WTC11 (cell line): ENCODE data around the gene KIAA1328. TPM values are rescaled to one million over a fixed set of nuclear protein-coding genes. Genes with fewer than 3 reads are reported as not detected.

ENCODE experiments used
- ATAC-seq: fragments of 200-7000 bp; cut with Tn5 transposase; 2 replicates; pipeline ENCODE4 v1.10.0; 2021; ENCODE audit warnings: mild to moderate bottlenecking, moderate library complexity
- CTCF ChIA-PET: fragments of 300-600 bp; sonication (Branson Sonifier 250); formaldehyde crosslinking; loops from one replicate; lab custom pipeline; 2021; ENCODE audit warnings: antibody characterized with exemption; lab: Charles Lee
- POLR2A ChIA-PET: fragments of 350-600 bp; sonication (Branson Sonifier 250); formaldehyde crosslinking; loops from one replicate; lab custom pipeline; 2021; ENCODE audit warnings: antibody characterized with exemption; lab: Charles Lee
- DNase-seq: peaks from one replicate; pipeline ENCODE4 v3.0.0; 2021; ENCODE audit warnings: low spot score
- H3K27ac Mint-ChIP-seq: 2 replicates; pipeline ENCODE4 v1.8.0; 2021; ENCODE audit warnings: mixed read lengths
- H3K27me3 Mint-ChIP-seq: 2 replicates; pipeline ENCODE4 v1.8.0; 2021; ENCODE audit warnings: low read depth, mild to moderate bottlenecking, moderate library complexity, mixed read lengths
- H3K36me3 Mint-ChIP-seq: 2 replicates; pipeline ENCODE4 v1.8.0; 2021; ENCODE audit warnings: mixed read lengths
- H3K4me1 Mint-ChIP-seq: 2 replicates; pipeline ENCODE4 v1.8.0; 2022; ENCODE audit warnings: mixed read lengths
- H3K4me3 Mint-ChIP-seq: 2 replicates; pipeline ENCODE4 v1.8.0; 2021; ENCODE audit warnings: mild to moderate bottlenecking, moderate library complexity, mixed read lengths
- H3K9me3 Mint-ChIP-seq: 2 replicates; pipeline ENCODE4 v1.8.0; 2021; ENCODE audit warnings: mixed read lengths
- ATF6 ChIP-seq: sonication (generic); formaldehyde crosslinking; IDR thresholded peaks from 2 replicates; pipeline ENCODE4 v1.8.1; 2023; ENCODE audit warnings: mild to moderate bottlenecking, missing genetic modification reagents
- CBFB ChIP-seq: sonication (generic); formaldehyde crosslinking; IDR thresholded peaks from 2 replicates; pipeline ENCODE4 v1.8.1; 2022; ENCODE audit warnings: mild to moderate bottlenecking, low read depth, missing genetic modification reagents
- ESRRA ChIP-seq: sonication (generic); formaldehyde crosslinking; IDR thresholded peaks from 2 replicates; pipeline ENCODE4 v1.8.1; 2022; ENCODE audit warnings: mild to moderate bottlenecking, missing genetic modification reagents, borderline replicate concordance
- FOXJ3 ChIP-seq: sonication (generic); formaldehyde crosslinking; IDR thresholded peaks from 2 replicates; pipeline ENCODE4 v1.9.0; 2021; ENCODE audit warnings: missing genetic modification reagents, mild to moderate bottlenecking, borderline replicate concordance
- FOXK1 ChIP-seq: sonication (generic); formaldehyde crosslinking; IDR thresholded peaks from 2 replicates; pipeline ENCODE4 v1.8.0; 2022; ENCODE audit warnings: mild to moderate bottlenecking, moderate library complexity, missing genetic modification reagents
- HMGA2 ChIP-seq: fragments of 250-450 bp; sonication (Bioruptor Pico); IDR thresholded peaks from 2 replicates; pipeline ENCODE4 v1.4.0; 2021; ENCODE audit warnings: mild to moderate bottlenecking, moderate library complexity
- IRF2 ChIP-seq: sonication (generic); formaldehyde crosslinking; IDR thresholded peaks from 2 replicates; pipeline ENCODE4 v1.8.0; 2022; ENCODE audit warnings: low read depth, missing genetic modification reagents, borderline replicate concordance
- JUN ChIP-seq: sonication (generic); formaldehyde crosslinking; IDR thresholded peaks from 2 replicates; pipeline ENCODE4 v1.8.0; 2023; ENCODE audit warnings: mild to moderate bottlenecking, missing genetic modification reagents
- PRRX2 ChIP-seq: fragments of 250-450 bp; sonication (Bioruptor Pico); IDR thresholded peaks from 2 replicates; pipeline ENCODE4 v1.8.0; 2021; ENCODE audit warnings: mild to moderate bottlenecking
- STAT6 ChIP-seq: sonication (generic); formaldehyde crosslinking; conservative IDR thresholded peaks from 2 replicates; pipeline ENCODE4 v1.8.1; 2023; ENCODE audit warnings: mild to moderate bottlenecking, low read depth, missing genetic modification reagents, moderate library complexity
- TP53 ChIP-seq: sonication (generic); formaldehyde crosslinking; IDR thresholded peaks from 2 replicates; pipeline ENCODE4 v1.8.1; 2023; ENCODE audit warnings: mild to moderate bottlenecking, missing genetic modification reagents
- ZNF219 ChIP-seq: sonication (generic); formaldehyde crosslinking; IDR thresholded peaks from 2 replicates; pipeline ENCODE4 v1.8.0; 2023; ENCODE audit warnings: missing genetic modification reagents, mild to moderate bottlenecking, borderline replicate concordance
- ZNF263 ChIP-seq: sonication (generic); formaldehyde crosslinking; IDR thresholded peaks from 2 replicates; pipeline ENCODE4 v1.8.1; 2022; ENCODE audit warnings: low read depth, mild to moderate bottlenecking, moderate library complexity, missing genetic modification reagents
- ZNF317 ChIP-seq: sonication (generic); formaldehyde crosslinking; IDR thresholded peaks from 2 replicates; pipeline ENCODE4 v1.8.1; 2023; ENCODE audit warnings: low read depth, mild to moderate bottlenecking, moderate library complexity, missing genetic modification reagents, borderline replicate concordance
- total RNA-seq: library from RNA; stranded (reverse); gene quantifications from 3 replicates; pipeline ENCODE4 v1.2.3, GENCODE V29; 2021
- TF ChIP-seq, protein P1 (sequence below): sonication (generic); formaldehyde crosslinking; IDR thresholded peaks from 2 replicates; pipeline ENCODE4 v1.8.0; 2022; ENCODE audit warnings: mild to moderate bottlenecking, missing genetic modification reagents
- TF ChIP-seq, protein P2 (sequence below): sonication (generic); formaldehyde crosslinking; IDR thresholded peaks from 2 replicates; pipeline ENCODE4 v1.8.1; 2022; ENCODE audit warnings: mild to moderate bottlenecking, missing genetic modification reagents, moderate library complexity, borderline replicate concordance
- TF ChIP-seq, protein P3 (sequence below): fragments of 250-450 bp; sonication (Bioruptor Pico); IDR thresholded peaks from 2 replicates; pipeline ENCODE4 v1.9.0; 2021; ENCODE audit warnings: mild to moderate bottlenecking
- TF ChIP-seq, protein P4 (sequence below): sonication (generic); formaldehyde crosslinking; IDR thresholded peaks from 2 replicates; pipeline ENCODE4 v1.8.1; 2022; ENCODE audit warnings: mild to moderate bottlenecking, moderate library complexity, missing genetic modification reagents

KIAA1328 gene
- total RNA-seq, 1 experiment from 2014 or later, result 4.8 TPM

DNA sequence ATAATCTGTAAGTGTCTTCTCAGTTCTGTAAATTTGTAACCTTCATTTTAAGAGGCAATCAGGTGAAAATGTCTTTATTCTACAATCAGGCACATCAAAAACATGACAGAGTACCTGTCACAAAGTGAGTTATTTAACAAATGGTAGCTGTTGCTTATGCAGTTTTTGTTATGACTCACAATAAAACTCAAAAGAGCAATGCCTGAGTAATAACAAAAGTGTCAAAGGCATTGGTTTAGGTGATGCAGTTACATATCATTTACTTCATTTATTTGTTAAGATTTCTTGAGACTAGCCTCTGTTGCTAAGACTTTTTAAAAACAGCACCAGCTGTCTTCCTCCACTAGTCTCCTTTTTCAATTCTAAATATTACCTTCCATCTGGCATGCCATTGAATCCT, 177.8 kb downstream of the KIAA1328 start:
- no peak for ATAC-seq
- Mint-ChIP-seq H3K4me1 (peaks cover 6% of the 10 kb centered on the region; the same call in 1 of the 2 replicates), H3K27me3 (no peaks in the 10 kb centered on the region), H3K27ac (no peak overlapping the region), H3K36me3 (no peaks in the 10 kb centered on the region), H3K4me3 (no peak overlapping the region), H3K9me3 (no peaks in the 10 kb centered on the region)
- DNase-seq, result no peak
- POLR2A ChIA-PET, result no interaction called here
- no peak for TF ChIP-seq PRRX2 (CRISPR knock-in tag)
- TF ChIP-seq, protein P1, sequence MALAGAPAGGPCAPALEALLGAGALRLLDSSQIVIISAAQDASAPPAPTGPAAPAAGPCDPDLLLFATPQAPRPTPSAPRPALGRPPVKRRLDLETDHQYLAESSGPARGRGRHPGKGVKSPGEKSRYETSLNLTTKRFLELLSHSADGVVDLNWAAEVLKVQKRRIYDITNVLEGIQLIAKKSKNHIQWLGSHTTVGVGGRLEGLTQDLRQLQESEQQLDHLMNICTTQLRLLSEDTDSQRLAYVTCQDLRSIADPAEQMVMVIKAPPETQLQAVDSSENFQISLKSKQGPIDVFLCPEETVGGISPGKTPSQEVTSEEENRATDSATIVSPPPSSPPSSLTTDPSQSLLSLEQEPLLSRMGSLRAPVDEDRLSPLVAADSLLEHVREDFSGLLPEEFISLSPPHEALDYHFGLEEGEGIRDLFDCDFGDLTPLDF (CRISPR knock-in tag), result no peak
- TF ChIP-seq IRF2 (CRISPR knock-in tag), result no peak
- TF ChIP-seq ZNF219 (CRISPR knock-in tag), result no peak
- TF ChIP-seq CBFB (CRISPR knock-in tag), result no peak
- CTCF ChIA-PET, result interaction anchor here (1.1 to 1.2 kb wide), 2 partner anchors 12 to 65 kb away, joined by 3 to 5 read pairs; no protein-coding TSS in a partner anchor

DNA sequence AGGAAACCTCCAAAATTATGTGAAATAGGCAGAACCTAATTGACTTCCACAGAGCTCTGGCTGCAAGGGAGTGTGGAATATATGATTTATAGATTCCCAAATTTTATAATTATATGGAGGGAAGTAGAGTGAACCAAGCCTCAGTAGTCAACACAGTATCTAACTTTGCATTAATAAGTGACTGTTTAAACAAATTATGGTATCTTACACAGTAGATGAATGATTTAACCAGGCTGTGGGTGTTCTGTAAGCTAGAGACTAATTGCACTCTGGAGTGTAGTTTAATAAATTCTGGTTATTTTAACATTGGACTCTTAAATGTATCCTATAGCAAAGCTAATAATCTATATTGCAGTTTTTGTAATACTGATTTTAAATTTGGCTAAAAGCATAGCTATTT, 183.5 kb downstream of the KIAA1328 start:
- Mint-ChIP-seq H3K36me3 (peaks cover 11% of the 10 kb centered on the region), H3K27me3 (no peaks in the 10 kb centered on the region), H3K27ac (no peak overlapping the region), H3K4me3 (no peak overlapping the region), H3K4me1 (peaks cover under 1% of the 10 kb centered on the region; the same call in 1 of the 2 replicates), H3K9me3 (peaks cover 21% of the 10 kb centered on the region)
- ChIA-PET CTCF (no interaction called here), POLR2A (no interaction called here)
- TF ChIP-seq ZNF263 (CRISPR knock-in tag) (no peak), JUN (CRISPR knock-in tag) (no peak), ZNF317 (CRISPR knock-in tag) (no peak), HMGA2 (CRISPR knock-in tag) (no peak), ATF6 (CRISPR knock-in tag) (no peak), ESRRA (no peak), FOXJ3 (no peak), FOXK1 (CRISPR knock-in tag) (no peak), STAT6 (CRISPR knock-in tag) (no peak), TP53 (CRISPR knock-in tag) (no peak)
- TF ChIP-seq, protein P2, sequence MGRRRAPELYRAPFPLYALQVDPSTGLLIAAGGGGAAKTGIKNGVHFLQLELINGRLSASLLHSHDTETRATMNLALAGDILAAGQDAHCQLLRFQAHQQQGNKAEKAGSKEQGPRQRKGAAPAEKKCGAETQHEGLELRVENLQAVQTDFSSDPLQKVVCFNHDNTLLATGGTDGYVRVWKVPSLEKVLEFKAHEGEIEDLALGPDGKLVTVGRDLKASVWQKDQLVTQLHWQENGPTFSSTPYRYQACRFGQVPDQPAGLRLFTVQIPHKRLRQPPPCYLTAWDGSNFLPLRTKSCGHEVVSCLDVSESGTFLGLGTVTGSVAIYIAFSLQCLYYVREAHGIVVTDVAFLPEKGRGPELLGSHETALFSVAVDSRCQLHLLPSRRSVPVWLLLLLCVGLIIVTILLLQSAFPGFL (CRISPR knock-in tag), result no peak
- TF ChIP-seq, protein P3, sequence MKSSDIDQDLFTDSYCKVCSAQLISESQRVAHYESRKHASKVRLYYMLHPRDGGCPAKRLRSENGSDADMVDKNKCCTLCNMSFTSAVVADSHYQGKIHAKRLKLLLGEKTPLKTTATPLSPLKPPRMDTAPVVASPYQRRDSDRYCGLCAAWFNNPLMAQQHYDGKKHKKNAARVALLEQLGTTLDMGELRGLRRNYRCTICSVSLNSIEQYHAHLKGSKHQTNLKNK, result no peak
- TF ChIP-seq, protein P4, sequence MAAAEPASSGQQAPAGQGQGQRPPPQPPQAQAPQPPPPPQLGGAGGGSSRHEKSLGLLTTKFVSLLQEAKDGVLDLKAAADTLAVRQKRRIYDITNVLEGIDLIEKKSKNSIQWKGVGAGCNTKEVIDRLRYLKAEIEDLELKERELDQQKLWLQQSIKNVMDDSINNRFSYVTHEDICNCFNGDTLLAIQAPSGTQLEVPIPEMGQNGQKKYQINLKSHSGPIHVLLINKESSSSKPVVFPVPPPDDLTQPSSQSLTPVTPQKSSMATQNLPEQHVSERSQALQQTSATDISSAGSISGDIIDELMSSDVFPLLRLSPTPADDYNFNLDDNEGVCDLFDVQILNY (CRISPR knock-in tag), result no peak
- DNase-seq (no peak), ATAC-seq (no peak)
